ENCODE results near the gene HGFAC. TPM values are rescaled to one million over a fixed set of nuclear protein-coding genes. Genes with fewer than 3 reads are reported as not detected.

The HGFAC gene
- total and polyA plus RNA-seq, 4 donors = 0.24 to 2.6 (median 0.37) TPM

GRCh38 chr4:3416821-3417221 is 24.9 kb upstream of the HGFAC start:
- ATAC-seq (ENCODE audit: insufficient read depth, low FRiP score) (no peak), DNase-seq (no peak)
- Histone ChIP-seq H3K9ac (ENCODE audit: insufficient read depth in 1 of 2, low read length in 2 of 2) (no peak overlapping the region), H3K4me3 (no peak overlapping the region), H3K9me3 (ENCODE audit: control insufficient read depth in 4 of 4, insufficient read depth in 3 of 4, low read length in 3 of 4) (peaks cover 0 to 2% (median 0%) of the 10 kb centered on the region in 4 donors), H3K27ac (ENCODE audit: low read depth in 1 of 2, low read length in 1 of 2) (no peak overlapping the region), H3K4me1 (ENCODE audit: control insufficient read depth in 5 of 5, insufficient read depth in 5 of 5, low read length in 5 of 5) (peaks cover 0 to 13% (median 0%) of the 10 kb centered on the region in 5 donors), H3K36me3 (ENCODE audit: control insufficient read depth in 4 of 4, insufficient read depth in 4 of 4, low read length in 4 of 4) (peaks cover 0 to 38% (median 21%) of the 10 kb centered on the region in 4 donors), H3K27me3 (ENCODE audit: control insufficient read depth in 3 of 3, insufficient read depth in 3 of 3, low read length in 2 of 3) (no peaks in the 10 kb centered on the region)
- WGBS, 2 donors = 95 to 96% methylated on average over 17 of the region's 17 CpGs
- TF ChIP-seq CTCF (IDR thresholded peaks at IDR 0.05; ENCODE audit: control extremely low read depth, extremely low read depth) = no peak

GRCh38 chr4:3417448-3417847 is 24.3 kb upstream of the HGFAC start:
- ATAC-seq (ENCODE audit: insufficient read depth, low FRiP score) = no peak
- DNase-seq = peak in 1 of 3 donors; percentile 3
- H3K4me3 ChIP-seq = no peak overlapping the region
- peaks cover 0 to 13% (median 0%) of the 10 kb centered on the region in 5 donors for H3K4me1 ChIP-seq (ENCODE audit: control insufficient read depth in 5 of 5, insufficient read depth in 5 of 5, low read length in 5 of 5)
- H3K27me3 ChIP-seq (ENCODE audit: control insufficient read depth in 3 of 3, insufficient read depth in 3 of 3, low read length in 2 of 3) = no peaks in the 10 kb centered on the region
- no peak for TF ChIP-seq CTCF (IDR thresholded peaks at IDR 0.05; ENCODE audit: control extremely low read depth, extremely low read depth)
- WGBS, 2 donors = 95% methylated on average over 21 of the region's 21 CpGs
- no peak overlapping the region for H3K9ac ChIP-seq (ENCODE audit: insufficient read depth in 1 of 2, low read length in 2 of 2)
- no peak overlapping the region for H3K27ac ChIP-seq (ENCODE audit: low read depth in 1 of 2, low read length in 1 of 2)
- peaks cover 0 to 2% (median 0%) of the 10 kb centered on the region in 4 donors for H3K9me3 ChIP-seq (ENCODE audit: control insufficient read depth in 4 of 4, insufficient read depth in 3 of 4, low read length in 3 of 4)
- peaks cover 0 to 44% (median 23%) of the 10 kb centered on the region in 4 donors for H3K36me3 ChIP-seq (ENCODE audit: control insufficient read depth in 4 of 4, insufficient read depth in 4 of 4, low read length in 4 of 4)

DNA sequence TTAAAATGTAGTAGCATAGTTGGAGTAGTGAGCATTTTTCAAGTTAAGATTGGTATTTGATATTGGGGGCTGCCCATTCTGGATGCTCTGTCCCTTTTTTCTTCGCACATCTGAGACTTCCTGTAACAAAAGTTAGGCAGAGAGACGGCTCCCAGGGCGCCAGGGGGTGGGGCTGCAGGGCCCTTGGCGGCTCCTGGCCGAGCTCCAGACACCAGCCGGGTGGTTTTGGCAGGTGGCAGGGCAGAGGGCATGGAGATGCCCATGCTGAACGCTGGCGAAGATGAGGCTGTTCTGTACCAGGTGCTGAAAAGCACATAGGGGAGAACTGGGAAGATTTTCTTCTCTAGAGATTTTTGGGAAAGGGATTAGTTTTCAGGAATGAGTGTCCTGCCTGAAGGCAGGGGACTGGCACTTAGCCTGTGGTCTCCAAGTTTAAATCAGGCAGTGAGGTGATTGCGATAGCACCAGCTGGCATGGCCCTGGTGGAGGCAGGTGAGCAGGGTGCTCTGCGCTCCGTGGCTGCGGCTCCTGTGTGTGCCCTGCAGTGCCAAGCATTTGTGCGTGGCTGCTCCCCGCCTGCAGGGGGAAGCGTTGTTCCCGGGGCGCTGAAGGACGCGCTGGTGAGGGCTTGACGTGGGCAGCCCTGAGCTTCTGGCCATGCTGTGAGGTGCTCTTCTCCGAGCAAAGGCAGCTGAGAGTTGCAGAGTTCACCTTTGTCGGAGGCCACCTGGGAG is 23.6 kb upstream of the HGFAC start:
- TF ChIP-seq CTCF (IDR thresholded peaks at IDR 0.05; ENCODE audit: control extremely low read depth, extremely low read depth) = no peak
- DNase-seq (no peak), ATAC-seq (ENCODE audit: insufficient read depth, low FRiP score) (no peak)
- peaks cover 0 to 2% (median 0%) of the 10 kb centered on the region in 4 donors for H3K9me3 ChIP-seq (ENCODE audit: control insufficient read depth in 4 of 4, insufficient read depth in 3 of 4, low read length in 3 of 4)
- peaks cover 0 to 13% (median 0%) of the 10 kb centered on the region in 5 donors for H3K4me1 ChIP-seq (ENCODE audit: control insufficient read depth in 5 of 5, insufficient read depth in 5 of 5, low read length in 5 of 5)
- H3K27me3 ChIP-seq (ENCODE audit: control insufficient read depth in 3 of 3, insufficient read depth in 3 of 3, low read length in 2 of 3) = no peaks in the 10 kb centered on the region
- H3K4me3 ChIP-seq = no peak overlapping the region
- no peak overlapping the region for H3K27ac ChIP-seq (ENCODE audit: low read depth in 1 of 2, low read length in 1 of 2)
- H3K36me3 ChIP-seq (ENCODE audit: control insufficient read depth in 4 of 4, insufficient read depth in 4 of 4, low read length in 4 of 4) = peaks cover 0 to 50% (median 25%) of the 10 kb centered on the region in 4 donors
- 84 to 88% methylated on average over 22 of the region's 22 CpGs for WGBS, 2 donors
- no peak overlapping the region for H3K9ac ChIP-seq (ENCODE audit: insufficient read depth in 1 of 2, low read length in 2 of 2)

Measured in lung (tissue), 12 donors.